Daoy (cell line): Measurements from ENCODE around the gene UNKL. TPM values are rescaled to one million over a fixed set of nuclear protein-coding genes. Genes with fewer than 3 reads are reported as not detected.
"Not testable (repeated sequence)": the region's sequence is repeated elsewhere in the genome, so short reads cannot be mapped to it uniquely, and the experiment has no call there.

Source experiments
- DNase-seq: peaks from one replicate; pipeline ENCODE4 v3.0.0-alpha.2; 2015; ENCODE audit warnings: low read depth
- total RNA-seq: library from RNA; depleted of rRNA; stranded (reverse); fragments of >200 nt; shearing (Covaris generic); gene quantifications from 2 replicates; pipeline ENCODE4 v1.2.3, GENCODE V29; 2014

The UNKL gene
- total RNA-seq, 1 experiment from 2014 or later: 12.1 TPM

DNA sequence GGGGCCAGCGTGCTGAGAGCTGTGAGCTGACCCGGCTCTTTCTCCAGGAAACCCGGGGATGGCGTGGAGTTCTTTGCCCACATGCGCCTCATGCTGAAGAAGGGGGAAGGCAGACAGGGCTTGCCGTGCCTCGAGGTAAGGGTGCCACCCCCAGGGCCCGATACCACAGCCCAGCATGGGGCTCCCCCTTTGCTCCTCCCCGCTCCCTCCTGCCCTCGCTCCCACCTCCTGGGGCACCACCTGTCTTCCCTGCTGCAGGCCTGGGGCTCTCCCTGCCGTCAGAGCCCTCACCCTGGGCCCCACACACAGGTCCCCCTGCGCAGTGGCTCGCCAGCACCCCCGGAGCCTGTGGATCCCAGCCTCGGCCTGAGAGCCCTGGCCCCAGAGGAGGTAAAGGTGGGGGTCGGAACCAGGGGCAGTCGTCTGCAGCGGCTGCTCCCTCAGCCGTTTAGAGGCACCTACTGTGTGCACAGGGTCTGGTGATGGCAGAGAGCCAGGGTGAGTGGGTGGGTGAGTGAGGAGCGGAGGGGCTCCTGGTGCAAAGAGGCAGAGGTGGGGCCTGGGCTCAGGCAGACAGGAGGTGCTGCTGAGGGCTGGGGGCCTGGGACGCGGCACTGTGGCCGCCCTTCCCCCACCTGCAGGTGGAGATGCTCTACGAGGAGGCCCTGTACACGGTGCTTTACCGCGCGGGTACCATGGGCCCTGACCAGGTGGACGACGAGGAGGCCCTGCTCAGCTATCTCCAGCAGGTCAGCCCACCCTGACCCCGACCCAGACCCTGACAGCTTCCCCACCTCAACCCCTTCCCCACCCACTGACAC is 75.4 kb downstream of the UNKL start:
- DNase-seq: no peak

DNA sequence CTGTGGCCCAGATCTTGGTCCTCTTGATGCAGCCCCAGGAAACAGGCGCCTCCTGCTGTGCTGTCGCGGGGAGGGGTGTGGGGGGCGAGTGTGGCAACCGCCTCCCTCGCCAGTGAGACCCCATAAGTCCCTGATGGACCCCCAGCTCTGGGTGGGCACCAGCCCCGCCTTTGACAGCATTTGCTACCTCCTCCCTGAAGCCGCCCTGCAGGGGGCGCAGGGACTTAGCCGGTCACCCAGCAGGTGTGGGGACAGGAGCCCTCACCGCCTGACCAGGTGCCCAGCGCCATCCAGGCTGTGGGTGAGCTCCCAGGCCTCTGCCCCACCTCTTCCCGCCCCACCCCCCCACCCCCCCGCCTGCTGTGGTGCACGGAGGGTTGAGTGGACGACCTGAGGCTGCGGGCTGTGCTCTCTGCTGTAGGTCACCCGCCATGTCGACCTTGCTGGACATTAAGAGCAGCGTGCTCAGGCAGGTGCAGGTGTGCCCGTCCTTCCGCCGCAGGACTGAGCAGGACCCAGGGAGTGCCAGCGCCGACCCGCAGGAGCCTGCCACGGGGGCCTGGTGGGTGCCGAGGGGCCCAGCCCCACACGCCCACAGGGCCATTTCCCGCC is 76.3 kb downstream of the UNKL start:
- peak; percentile 27 for DNase-seq

DNA sequence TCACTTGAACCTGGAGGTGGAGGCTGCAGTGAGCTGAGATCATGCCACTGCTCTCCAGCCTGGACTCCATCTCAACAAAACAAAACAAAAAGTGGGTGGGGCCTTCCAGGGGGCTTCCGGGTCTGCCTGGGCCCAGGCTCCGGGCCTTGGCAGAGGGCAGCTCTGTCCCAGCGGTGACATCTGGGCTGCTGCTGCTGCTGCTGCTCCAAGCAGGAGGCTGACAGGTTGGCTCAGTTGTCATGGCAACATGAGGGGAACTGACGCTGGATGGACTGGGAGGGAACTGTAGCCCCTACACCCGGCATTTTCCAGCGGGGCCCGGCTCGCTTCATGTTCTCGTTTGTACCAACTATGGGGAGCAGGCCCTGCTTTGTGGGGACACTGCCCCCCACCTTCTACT is 77.0 kb downstream of the UNKL start:
- DNase-seq: no peak

DNA sequence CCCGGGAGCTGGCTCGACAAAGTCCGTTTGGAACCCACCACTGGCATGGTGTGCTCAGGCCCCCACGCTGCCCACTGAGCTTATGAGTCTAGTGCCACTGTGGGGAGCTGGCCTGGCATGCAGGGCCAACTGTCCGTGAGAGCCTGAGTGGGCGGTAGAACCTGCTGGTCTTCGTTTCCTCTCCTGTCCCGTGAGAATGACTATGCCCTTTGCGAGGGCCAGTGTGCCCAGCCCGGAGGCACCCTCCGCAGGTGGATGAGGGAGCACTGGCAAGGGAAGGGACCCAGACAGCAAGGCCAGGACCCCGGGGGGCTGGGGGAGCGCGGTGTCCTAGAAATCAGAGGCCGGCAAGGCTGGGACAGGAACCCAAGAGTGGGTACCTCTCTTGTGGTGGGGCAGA is 77.9 kb downstream of the UNKL start:
- no peak for DNase-seq

DNA sequence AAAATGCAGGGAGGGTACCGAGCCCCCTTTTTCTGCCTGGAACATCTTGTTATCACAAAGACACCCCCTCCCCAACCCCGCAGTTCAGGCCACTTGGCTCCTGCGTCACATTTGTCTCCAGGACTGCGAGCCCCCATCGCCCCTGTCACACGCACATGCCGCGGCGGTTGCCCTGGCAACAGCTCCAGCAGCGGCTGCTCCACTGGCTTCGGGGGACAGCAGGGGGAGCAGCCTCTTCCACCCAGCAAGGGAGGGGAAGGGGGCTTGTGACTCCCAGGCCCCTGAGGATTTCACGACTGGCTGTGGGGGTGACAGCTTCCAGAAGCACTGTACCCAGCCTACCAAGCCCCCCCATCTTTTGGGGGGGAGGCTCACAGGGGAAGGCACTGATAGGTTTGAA is 78.5 kb downstream of the UNKL start:
- peak; percentile 17 for DNase-seq

GRCh38 chr16:1335211-1335971 is 79.1 kb downstream of the UNKL start:
- no peak for DNase-seq

- no peak for DNase-seq
These were observed 79.8 kb downstream of the UNKL start for GRCh38 chr16:1334739-1335138.

GRCh38 chr16:1333854-1334700 is 80.4 kb downstream of the UNKL start:
- no peak for DNase-seq

GRCh38 chr16:1333149-1333812 is 81.2 kb downstream of the UNKL start, which contains the start of gene BAIAP3:
TSS of gene BAIAP3 (plus strand) at chr16:1333645. CDS start at chr16:1338550, 4,905 bp downstream.
- peak; percentile 44 for DNase-seq

- no peak for DNase-seq
These were observed 81.8 kb downstream of the UNKL start for GRCh38 chr16:1332618-1333148.

DNA sequence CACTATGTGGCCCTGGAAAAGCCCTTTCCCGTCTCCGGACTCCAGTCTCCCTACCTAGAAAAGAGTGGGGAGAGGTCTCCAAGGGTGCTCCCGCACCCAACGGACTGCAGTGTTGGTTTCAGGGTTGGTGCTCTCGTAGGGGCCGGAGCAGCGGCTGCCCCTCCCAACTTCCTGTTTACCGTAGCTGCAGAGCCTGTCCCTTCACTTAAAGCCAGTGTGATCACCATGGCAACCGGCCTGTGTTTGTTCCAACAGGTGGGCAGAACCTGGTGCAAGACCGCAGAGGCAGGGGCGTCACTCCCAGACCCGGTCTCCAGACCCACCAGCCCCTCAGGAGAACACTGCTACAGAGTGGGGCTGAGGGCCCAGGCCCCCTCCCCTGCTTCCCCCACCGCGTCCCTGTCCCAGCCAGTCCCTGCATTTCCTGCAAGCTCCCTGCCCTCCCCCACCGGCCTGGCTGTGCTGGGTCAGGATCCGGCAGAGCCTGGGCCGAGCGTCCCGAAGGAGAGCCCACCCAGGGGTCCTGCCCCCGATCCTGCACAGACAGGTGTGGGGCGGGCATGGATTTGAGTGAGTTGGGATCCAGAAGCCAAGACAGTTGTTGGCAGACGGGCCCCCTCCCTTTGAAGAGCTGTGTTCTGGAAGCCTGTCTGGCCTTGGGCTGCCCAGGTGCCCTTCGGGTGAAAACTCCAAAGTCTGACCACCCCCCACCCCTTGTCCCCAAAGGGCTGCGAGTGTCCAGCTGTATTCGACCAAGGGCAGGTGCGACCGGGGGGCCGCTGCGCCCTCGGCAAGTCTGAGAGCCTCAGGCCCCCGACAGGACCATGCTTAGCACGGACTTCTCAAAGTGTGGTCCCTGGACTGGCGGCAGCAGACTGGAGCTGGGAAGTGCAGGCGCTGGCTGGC is 82.5 kb downstream of the UNKL start:
- no peak for DNase-seq

DNA sequence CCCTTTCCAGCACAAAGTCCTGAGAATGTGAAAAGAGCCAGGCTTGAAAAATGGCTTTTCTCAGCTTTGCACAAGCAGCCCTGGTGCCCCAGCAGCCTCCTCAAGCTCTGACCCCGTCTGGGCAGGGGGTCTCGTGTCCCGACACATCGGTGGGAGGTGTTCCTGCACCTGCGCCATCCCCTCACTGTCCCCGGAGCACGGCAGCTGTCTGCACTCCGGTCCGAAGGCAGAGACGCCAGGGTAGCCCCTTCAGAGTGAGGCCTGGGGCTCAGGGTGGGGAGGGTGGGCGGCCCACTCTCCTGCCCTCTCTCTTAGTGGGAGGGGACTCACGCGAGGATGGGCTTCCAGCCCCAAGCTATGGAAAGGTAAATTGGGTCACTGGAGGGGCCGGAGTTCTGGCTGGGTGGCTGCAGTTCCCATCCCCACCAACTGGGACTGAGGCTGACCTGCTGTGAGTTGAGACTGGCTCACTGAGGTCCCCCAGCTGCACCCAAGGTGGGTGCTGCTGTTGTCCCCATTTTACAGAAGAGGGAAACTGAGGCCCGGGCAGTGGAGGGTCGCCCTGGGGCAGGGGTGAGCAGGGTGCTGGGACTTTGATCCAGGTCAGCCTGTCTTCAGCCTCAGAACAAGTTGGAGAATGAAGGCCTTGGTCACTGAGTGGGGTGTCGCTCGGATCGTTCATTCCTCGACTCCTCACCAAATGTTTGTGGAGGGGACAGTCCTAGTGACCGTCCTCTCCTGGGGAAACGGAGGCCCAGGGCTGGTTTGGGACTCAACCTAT is 83.4 kb downstream of the UNKL start:
- DNase-seq: no peak

DNA sequence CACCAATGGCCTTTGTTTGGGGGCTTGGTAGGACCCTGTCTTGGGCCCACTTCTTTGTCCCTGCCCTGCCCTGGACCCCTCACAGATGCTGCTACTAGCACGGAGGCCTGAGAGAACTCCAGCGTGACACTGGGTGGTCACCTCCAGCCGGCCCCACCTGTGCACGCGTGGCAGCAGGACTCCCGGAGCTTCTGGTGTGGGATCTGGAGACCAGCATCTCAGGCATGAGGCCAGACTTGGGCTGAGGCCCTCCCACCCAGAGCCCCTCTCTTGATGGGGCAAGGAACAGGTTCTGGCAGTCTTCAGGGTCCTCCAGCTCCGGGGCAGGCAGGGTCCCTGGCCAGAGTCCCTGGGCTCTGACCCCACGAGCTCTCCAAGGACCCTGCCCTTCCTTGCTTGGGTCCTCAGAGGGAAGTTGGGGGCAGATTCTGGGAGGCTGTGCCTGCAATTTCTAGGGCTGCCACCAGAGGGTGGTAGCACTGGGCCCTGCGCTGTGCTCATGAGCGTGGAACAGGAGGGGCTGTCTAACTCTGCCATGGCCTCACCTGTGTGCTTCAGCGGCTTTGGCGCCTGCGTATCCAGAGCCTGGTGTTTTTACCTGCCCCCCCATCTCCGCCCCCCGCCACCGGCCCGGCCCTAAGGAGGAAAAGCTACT is 84.1 kb downstream of the UNKL start:
- no peak for DNase-seq

DNA sequence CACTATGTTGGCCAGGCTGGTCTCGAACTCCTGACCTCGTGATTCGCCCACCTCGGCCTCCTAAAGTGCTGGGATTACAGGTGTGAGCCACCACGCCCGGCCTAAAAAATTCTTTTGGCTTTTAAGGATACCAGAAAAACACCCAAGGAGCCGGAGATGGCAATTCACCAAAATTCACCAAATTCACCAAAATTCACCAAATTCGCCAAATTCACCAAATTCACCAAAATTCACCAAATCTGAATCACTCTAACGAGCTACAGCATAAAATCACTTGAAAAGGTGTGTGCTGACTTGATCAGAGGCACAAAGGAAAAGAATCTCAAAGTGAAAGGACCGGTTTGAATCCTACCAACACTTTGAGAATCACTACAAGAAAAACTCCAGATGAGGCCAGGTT is 85.5 kb downstream of the UNKL start:
- DNase-seq: not testable (repeated sequence)

GRCh38 chr16:1328136-1328535 is 86.4 kb downstream of the UNKL start:
- not testable (repeated sequence) for DNase-seq

GRCh38 chr16:1327619-1327947 is 86.9 kb downstream of the UNKL start:
- no peak for DNase-seq

DNA sequence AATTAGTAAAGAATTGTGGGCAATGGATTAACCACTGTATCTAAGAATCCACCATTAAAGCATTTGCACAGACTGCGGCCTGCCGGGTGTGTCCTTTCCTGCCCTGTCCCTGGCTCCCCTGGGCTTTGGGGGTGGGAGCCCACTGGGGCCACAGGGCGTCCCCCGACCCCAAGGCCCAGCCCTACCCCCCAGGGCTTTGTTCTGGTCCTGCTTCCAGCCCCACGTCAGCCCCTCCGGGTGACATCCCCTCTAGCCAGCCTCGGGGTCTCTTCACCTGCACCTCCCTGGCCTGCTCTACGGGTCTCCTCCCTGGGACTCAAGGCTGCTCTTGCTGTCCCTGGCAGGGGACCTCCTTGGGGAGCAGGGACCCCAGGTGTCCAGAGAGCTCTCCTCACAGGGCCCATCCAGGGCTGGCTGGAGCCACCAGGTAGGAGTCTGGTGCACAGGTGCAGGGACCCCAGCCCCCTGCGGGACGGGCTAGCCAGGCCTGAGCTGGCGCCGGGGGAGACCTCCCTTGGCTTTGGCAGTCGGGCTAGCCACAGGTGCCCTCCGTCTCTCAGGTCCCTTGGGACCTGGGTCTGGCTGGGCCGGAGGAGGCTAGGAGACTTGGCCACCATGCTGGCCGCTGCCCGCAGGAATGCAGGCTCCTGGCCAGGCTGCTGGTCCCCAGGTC is 87.4 kb downstream of the UNKL start:
- no peak for DNase-seq

DNA sequence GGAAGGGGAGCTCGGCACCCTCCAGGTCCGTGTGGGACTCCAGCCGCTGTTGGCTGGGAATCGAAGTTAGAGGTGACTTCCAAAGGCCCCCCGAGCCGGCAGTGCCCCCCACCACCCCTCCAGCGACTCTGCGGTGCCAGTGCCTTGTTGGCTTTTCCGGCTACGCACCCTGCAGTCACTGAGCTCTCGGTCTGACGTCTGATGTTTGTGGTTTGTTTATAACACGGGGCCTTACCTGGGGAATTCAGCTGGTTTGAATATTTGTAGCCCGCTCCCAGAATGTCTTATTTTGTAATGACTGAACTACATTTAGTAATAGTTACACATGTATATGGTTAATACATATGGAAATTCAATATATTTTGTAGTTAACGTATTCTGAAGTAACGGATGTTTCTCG is 88.1 kb downstream of the UNKL start:
- no peak for DNase-seq
